Neural crest cell (in vitro differentiated cells): ENCODE results near the gene SLN. TPM values are rescaled to one million over a fixed set of nuclear protein-coding genes. Genes with fewer than 3 reads are reported as not detected.

ENCODE experiments used
- DNase-seq: peaks from one replicate; pipeline ENCODE4 v3.0.0; 2021; ENCODE audit warnings: low read depth, mixed read lengths, low spot score
- H3K27ac Mint-ChIP-seq: one replicate; pipeline ENCODE4 v1.8.0; 2021; ENCODE audit warnings: mild to moderate bottlenecking, mixed read lengths; ENCODE audit not compliant: unreplicated experiment
- H3K27me3 Mint-ChIP-seq: 2 replicates; pipeline ENCODE4 v1.8.0; 2021; ENCODE audit warnings: low read depth, mild to moderate bottlenecking, mixed read lengths
- H3K36me3 Mint-ChIP-seq: 2 replicates; pipeline ENCODE4 v1.8.0; 2021; ENCODE audit warnings: low read depth, mild to moderate bottlenecking, mixed read lengths
- H3K4me1 Mint-ChIP-seq: 2 replicates; pipeline ENCODE4 v1.8.0; 2021; ENCODE audit warnings: mixed read lengths
- H3K4me3 Mint-ChIP-seq: one replicate; pipeline ENCODE4 v1.8.0; 2021; ENCODE audit warnings: mild to moderate bottlenecking, mixed read lengths
- H3K9me3 Mint-ChIP-seq: 2 replicates; pipeline ENCODE4 v1.8.0; 2021; ENCODE audit warnings: mixed read lengths
- CTCF ChIP-seq: fragments of 200-600 bp; sonication (generic); conservative IDR thresholded peaks from 2 replicates; pipeline ENCODE4 v1.5.0; 2021; ENCODE audit warnings: antibody characterized with exemption, mild to moderate bottlenecking
- total RNA-seq: library from RNA; stranded (reverse); gene quantifications from 2 replicates; pipeline ENCODE4 v1.2.1, GENCODE V29; 2021

The SLN gene
- total RNA-seq, 1 donor from 2014 or later = not detected

- TF ChIP-seq CTCF = no peak
- Mint-ChIP-seq H3K27me3 (peaks cover 21% of the 10 kb centered on the region), H3K4me1 (peaks cover 6% of the 10 kb centered on the region), H3K4me3 (no peak overlapping the region), H3K27ac (no peak overlapping the region), H3K9me3 (no peaks in the 10 kb centered on the region), H3K36me3 (no peaks in the 10 kb centered on the region)
- DNase-seq = no peak
These were observed 4.0 kb downstream of the SLN start for GRCh38 chr11:107707807-107708206.

- Mint-ChIP-seq H3K36me3 (no peaks in the 10 kb centered on the region), H3K27ac (no peak overlapping the region), H3K4me1 (peaks cover 2% of the 10 kb centered on the region), H3K27me3 (peaks cover 20% of the 10 kb centered on the region), H3K4me3 (no peak overlapping the region), H3K9me3 (no peaks in the 10 kb centered on the region)
- DNase-seq = no peak
- TF ChIP-seq CTCF = no peak
These were observed 4.6 kb downstream of the SLN start for GRCh38 chr11:107707215-107707671.

- no peak overlapping the region for H3K4me3 Mint-ChIP-seq
- no peaks in the 10 kb centered on the region for H3K9me3 Mint-ChIP-seq
- H3K27ac Mint-ChIP-seq = no peak overlapping the region
- no peaks in the 10 kb centered on the region for H3K4me1 Mint-ChIP-seq
- H3K27me3 Mint-ChIP-seq = peaks cover 17% of the 10 kb centered on the region
- no peak for DNase-seq
- no peak for TF ChIP-seq CTCF
- no peaks in the 10 kb centered on the region for H3K36me3 Mint-ChIP-seq
These were observed 5.3 kb downstream of the SLN start for GRCh38 chr11:107706531-107706930.

- no peaks in the 10 kb centered on the region for H3K36me3 Mint-ChIP-seq
- no peak overlapping the region for H3K27ac Mint-ChIP-seq
- H3K27me3 Mint-ChIP-seq = peaks cover 11% of the 10 kb centered on the region
- H3K4me3 Mint-ChIP-seq = no peak overlapping the region
- no peak for DNase-seq
- H3K9me3 Mint-ChIP-seq = no peaks in the 10 kb centered on the region
- peaks cover 2% of the 10 kb centered on the region for H3K4me1 Mint-ChIP-seq
- no peak for TF ChIP-seq CTCF
These were observed 6.8 kb downstream of the SLN start for GRCh38 chr11:107705027-107705426.

- H3K4me3 Mint-ChIP-seq = no peak overlapping the region
- H3K9me3 Mint-ChIP-seq = no peaks in the 10 kb centered on the region
- no peak for TF ChIP-seq CTCF
- no peak overlapping the region for H3K27ac Mint-ChIP-seq
- no peak for DNase-seq
- peaks cover 11% of the 10 kb centered on the region for H3K27me3 Mint-ChIP-seq
- H3K36me3 Mint-ChIP-seq = no peaks in the 10 kb centered on the region
- H3K4me1 Mint-ChIP-seq = peaks cover 7% of the 10 kb centered on the region
These were observed 7.4 kb downstream of the SLN start for GRCh38 chr11:107704451-107704850.

- TF ChIP-seq CTCF = no peak
- Mint-ChIP-seq H3K4me3 (no peak overlapping the region), H3K9me3 (no peaks in the 10 kb centered on the region), H3K4me1 (peaks cover 8% of the 10 kb centered on the region), H3K27ac (no peak overlapping the region), H3K36me3 (no peaks in the 10 kb centered on the region), H3K27me3 (peaks cover 11% of the 10 kb centered on the region)
- DNase-seq = no peak
These were observed 9.1 kb downstream of the SLN start for GRCh38 chr11:107702723-107703122.
